GM18511 (cell line): ENCODE measurements around the gene TERF2IP.

Source experiments
- ATAC-seq: cut with Tn5 transposase; IDR thresholded peaks from one replicate; pipeline ENCODE4 v1.9.1; 2021; ENCODE audit warnings: mild to moderate bottlenecking, moderate library complexity; ENCODE audit not compliant: unreplicated experiment

The TERF2IP gene

GRCh38 chr16:75647492-75648264 is at the start of gene TERF2IP, which contains the start of gene KARS1:
Gene TERF2IP, plus strand, starts transcription at chr16:75647773. Its CDS starts 110 bp downstream, at chr16:75647883.
Gene KARS1, minus strand, starts transcription at chr16:75647665. Its CDS starts 26 bp downstream, at chr16:75647639.
- ATAC-seq: peak; percentile 85

- no peak for ATAC-seq
Measured at GRCh38 chr16:75599452-75600277, 47.9 kb upstream of the TERF2IP start.

- ATAC-seq: no peak
Measured at GRCh38 chr16:75603241-75603640, 44.3 kb upstream of the TERF2IP start.

- no peak for ATAC-seq
Measured at GRCh38 chr16:75606507-75606906, 41.1 kb upstream of the TERF2IP start.

GRCh38 chr16:75614066-75614897 is 33.3 kb upstream of the TERF2IP start:
- ATAC-seq: no peak

- no peak for ATAC-seq
Measured at GRCh38 chr16:75615619-75616018, 32.0 kb upstream of the TERF2IP start.

GRCh38 chr16:75616521-75617010 is 31.0 kb upstream of the TERF2IP start:
- no peak for ATAC-seq

GRCh38 chr16:75617121-75617520 is 30.5 kb upstream of the TERF2IP start:
- no peak for ATAC-seq

- ATAC-seq: no peak
Measured at GRCh38 chr16:75618780-75619179, 28.8 kb upstream of the TERF2IP start.

GRCh38 chr16:75620326-75621169 is 27.0 kb upstream of the TERF2IP start:
- no peak for ATAC-seq

- no peak for ATAC-seq
Measured at GRCh38 chr16:75621170-75621477, 26.4 kb upstream of the TERF2IP start.

- ATAC-seq: peak; percentile 96
Measured at GRCh38 chr16:75622761-75623605, 24.6 kb upstream of the TERF2IP start, which contains the start of gene ADAT1. Gene ADAT1, minus strand, starts transcription at chr16:75623281. Its CDS starts 2,482 bp downstream, at chr16:75620799.

GRCh38 chr16:75624921-75625334 is 22.6 kb upstream of the TERF2IP start:
- no peak for ATAC-seq

GRCh38 chr16:75626806-75627205 is 20.8 kb upstream of the TERF2IP start:
- no peak for ATAC-seq

- ATAC-seq: no peak
Measured at GRCh38 chr16:75627851-75628250, 19.7 kb upstream of the TERF2IP start.

- ATAC-seq: no peak
Measured at GRCh38 chr16:75628351-75628750, 19.2 kb upstream of the TERF2IP start.

- ATAC-seq: no peak
Measured at GRCh38 chr16:75629132-75629531, 18.4 kb upstream of the TERF2IP start.

GRCh38 chr16:75630052-75630451 is 17.5 kb upstream of the TERF2IP start:
- ATAC-seq: no peak

GRCh38 chr16:75632857-75633256 is 14.7 kb upstream of the TERF2IP start:
- no peak for ATAC-seq
